ENCODE measurements around the gene C15orf40. TPM values are rescaled to one million over a fixed set of nuclear protein-coding genes. Genes with fewer than 3 reads are reported as not detected.

The C15orf40 gene
- total and polyA plus RNA-seq, 9 of the 15 experiments (the other 6 are each of a cell fraction or from before 2014, with no cell fraction given): 15.9 to 52.0 (median 27.0) TPM

- TF ChIP-seq, protein P1, sequence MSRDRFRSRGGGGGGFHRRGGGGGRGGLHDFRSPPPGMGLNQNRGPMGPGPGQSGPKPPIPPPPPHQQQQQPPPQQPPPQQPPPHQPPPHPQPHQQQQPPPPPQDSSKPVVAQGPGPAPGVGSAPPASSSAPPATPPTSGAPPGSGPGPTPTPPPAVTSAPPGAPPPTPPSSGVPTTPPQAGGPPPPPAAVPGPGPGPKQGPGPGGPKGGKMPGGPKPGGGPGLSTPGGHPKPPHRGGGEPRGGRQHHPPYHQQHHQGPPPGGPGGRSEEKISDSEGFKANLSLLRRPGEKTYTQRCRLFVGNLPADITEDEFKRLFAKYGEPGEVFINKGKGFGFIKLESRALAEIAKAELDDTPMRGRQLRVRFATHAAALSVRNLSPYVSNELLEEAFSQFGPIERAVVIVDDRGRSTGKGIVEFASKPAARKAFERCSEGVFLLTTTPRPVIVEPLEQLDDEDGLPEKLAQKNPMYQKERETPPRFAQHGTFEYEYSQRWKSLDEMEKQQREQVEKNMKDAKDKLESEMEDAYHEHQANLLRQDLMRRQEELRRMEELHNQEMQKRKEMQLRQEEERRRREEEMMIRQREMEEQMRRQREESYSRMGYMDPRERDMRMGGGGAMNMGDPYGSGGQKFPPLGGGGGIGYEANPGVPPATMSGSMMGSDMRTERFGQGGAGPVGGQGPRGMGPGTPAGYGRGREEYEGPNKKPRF (IDR thresholded peaks at IDR 0.05; ENCODE audit: low read depth, low read length): no peak
- peak; percentile 99 for TF ChIP-seq MYC (IDR thresholded peaks at IDR 0.05; ENCODE audit: low read depth, low read length)
- peak; percentile 77 for TF ChIP-seq MYC (CRISPR knock-in tag; IDR thresholded peaks at IDR 0.05; ENCODE audit: borderline replicate concordance, low read depth)
- TF ChIP-seq TSHZ1 (CRISPR knock-in tag; IDR thresholded peaks at IDR 0.05): no peak
- TF ChIP-seq KDM4B (IDR thresholded peaks at IDR 0.05; ENCODE audit: borderline replicate concordance in 2 of 2, low read depth in 1 of 2): peak in 1 of 2 experiments; percentile 88; a peak in 2 of 4 replicates
- TF ChIP-seq HEY1 (CRISPR knock-in tag; IDR thresholded peaks at IDR 0.05; ENCODE audit: borderline replicate concordance): no peak
- TF ChIP-seq ZNF277 (CRISPR knock-in tag; IDR thresholded peaks at IDR 0.05; ENCODE audit: borderline replicate concordance): no peak
- no peak; the same call in 1 of the 2 replicates for TF ChIP-seq KLF1 (tag; IDR thresholded peaks at IDR 0.05)
- no peak for TF ChIP-seq ATF2 (CRISPR knock-in tag; IDR thresholded peaks at IDR 0.05)
- peak; percentile 47 to 62; a peak in 2 of 4 replicates for TF ChIP-seq SIX5 (IDR thresholded peaks at IDR 0.05; ENCODE audit: borderline replicate concordance in 1 of 2, insufficient read depth in 1 of 2, low read depth in 1 of 2, low read length in 2 of 2)
- TF ChIP-seq, protein P2, sequence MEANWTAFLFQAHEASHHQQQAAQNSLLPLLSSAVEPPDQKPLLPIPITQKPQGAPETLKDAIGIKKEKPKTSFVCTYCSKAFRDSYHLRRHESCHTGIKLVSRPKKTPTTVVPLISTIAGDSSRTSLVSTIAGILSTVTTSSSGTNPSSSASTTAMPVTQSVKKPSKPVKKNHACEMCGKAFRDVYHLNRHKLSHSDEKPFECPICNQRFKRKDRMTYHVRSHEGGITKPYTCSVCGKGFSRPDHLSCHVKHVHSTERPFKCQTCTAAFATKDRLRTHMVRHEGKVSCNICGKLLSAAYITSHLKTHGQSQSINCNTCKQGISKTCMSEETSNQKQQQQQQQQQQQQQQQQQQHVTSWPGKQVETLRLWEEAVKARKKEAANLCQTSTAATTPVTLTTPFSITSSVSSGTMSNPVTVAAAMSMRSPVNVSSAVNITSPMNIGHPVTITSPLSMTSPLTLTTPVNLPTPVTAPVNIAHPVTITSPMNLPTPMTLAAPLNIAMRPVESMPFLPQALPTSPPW (CRISPR knock-in tag; IDR thresholded peaks at IDR 0.05): no peak
- no peak for TF ChIP-seq KAT8 (IDR thresholded peaks at IDR 0.05; ENCODE audit: low read depth)
- no peak for TF ChIP-seq CCAR2 (IDR thresholded peaks at IDR 0.05; ENCODE audit: low read depth, low read length)
- peak; percentile 96 for TF ChIP-seq EP400 (IDR thresholded peaks at IDR 0.05)
- TF ChIP-seq GTF2A2 (tag; IDR thresholded peaks at IDR 0.05): no peak
- TF ChIP-seq ZBTB17 (CRISPR knock-in tag; IDR thresholded peaks at IDR 0.05): peak; percentile 25; the same call in 1 of the 2 replicates
These were observed at the start of gene C15orf40 (continued) for GRCh38 chr15:83011271-83012075.

Data from K562 (cell line).